Suprapubic skin (tissue), 4 donors: ENCODE data around the gene SORCS2.

Experiments used
- EP300 ChIP-seq: sonication (generic); formaldehyde crosslinking; IDR thresholded peaks from one replicate; pipeline ENCODE4 v1.6.1; 2017; ENCODE audit warnings: antibody characterized with exemption
- POLR2A ChIP-seq, 2 donors: fragments of 450-650 bp; IDR thresholded peaks; one replicate each; pipeline ENCODE4 v1.6.1; 2017; ENCODE audit warnings: antibody characterized with exemption in 2 of 2, mild to moderate bottlenecking in 2 of 2, moderate library complexity in 2 of 2
- POLR2AphosphoS5 ChIP-seq, 3 donors: sonication (generic); formaldehyde crosslinking; IDR thresholded peaks; one replicate each; pipeline ENCODE4 v1.6.1; 2017; ENCODE audit warnings: antibody characterized with exemption in 3 of 3
- TF ChIP-seq, protein P1 (sequence below), 2 donors: fragments of 200-600 bp in 1 of 2; fragments of 450-650 bp in 1 of 2; sonication (generic) in 1 of 2; IDR thresholded peaks; one replicate each; pipeline ENCODE4 v1.5.1; 2016 to 2019; ENCODE audit warnings: antibody characterized with exemption in 2 of 2, mild to moderate bottlenecking in 1 of 2, moderate library complexity in 1 of 2

DNA sequence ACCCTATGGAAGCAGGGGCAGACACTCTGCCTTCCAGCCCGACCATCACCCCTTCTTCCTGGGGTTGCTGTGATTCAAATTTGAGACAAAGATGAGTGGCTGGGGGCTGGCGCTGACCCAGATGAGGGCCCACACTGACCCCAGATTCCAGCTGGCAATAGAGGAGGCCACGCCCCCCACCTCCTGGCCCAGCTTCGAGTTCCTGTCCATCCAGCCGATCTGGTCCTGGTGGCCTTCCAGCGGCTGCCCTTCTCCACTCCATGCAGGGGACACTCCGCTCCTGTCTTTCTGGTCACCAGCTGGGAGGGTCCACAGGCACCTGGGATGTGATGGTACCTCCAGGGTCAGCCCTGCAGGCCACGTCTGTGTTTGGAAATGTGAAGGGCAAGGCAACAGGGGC is 340.9 kb downstream of the SORCS2 start:
- TF ChIP-seq, protein P1, sequence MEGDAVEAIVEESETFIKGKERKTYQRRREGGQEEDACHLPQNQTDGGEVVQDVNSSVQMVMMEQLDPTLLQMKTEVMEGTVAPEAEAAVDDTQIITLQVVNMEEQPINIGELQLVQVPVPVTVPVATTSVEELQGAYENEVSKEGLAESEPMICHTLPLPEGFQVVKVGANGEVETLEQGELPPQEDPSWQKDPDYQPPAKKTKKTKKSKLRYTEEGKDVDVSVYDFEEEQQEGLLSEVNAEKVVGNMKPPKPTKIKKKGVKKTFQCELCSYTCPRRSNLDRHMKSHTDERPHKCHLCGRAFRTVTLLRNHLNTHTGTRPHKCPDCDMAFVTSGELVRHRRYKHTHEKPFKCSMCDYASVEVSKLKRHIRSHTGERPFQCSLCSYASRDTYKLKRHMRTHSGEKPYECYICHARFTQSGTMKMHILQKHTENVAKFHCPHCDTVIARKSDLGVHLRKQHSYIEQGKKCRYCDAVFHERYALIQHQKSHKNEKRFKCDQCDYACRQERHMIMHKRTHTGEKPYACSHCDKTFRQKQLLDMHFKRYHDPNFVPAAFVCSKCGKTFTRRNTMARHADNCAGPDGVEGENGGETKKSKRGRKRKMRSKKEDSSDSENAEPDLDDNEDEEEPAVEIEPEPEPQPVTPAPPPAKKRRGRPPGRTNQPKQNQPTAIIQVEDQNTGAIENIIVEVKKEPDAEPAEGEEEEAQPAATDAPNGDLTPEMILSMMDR (IDR thresholded peaks at IDR 0.05), result no peak
- TF ChIP-seq POLR2A (IDR thresholded peaks at IDR 0.05) (no peak), EP300 (no peak), POLR2AphosphoS5 (IDR thresholded peaks at IDR 0.05) (no peak)
